HFF-Myc (cell line): ENCODE results near the gene CXCL1.
"Not testable (repeated sequence)": the region's sequence is repeated elsewhere in the genome, so short reads cannot be mapped to it uniquely, and the experiment has no call there.

Source experiments
- DNase-seq: peaks from one replicate; pipeline ENCODE4 v3.0.0-alpha.2; 2011; ENCODE audit warnings: low read depth; ENCODE audit errors: extremely low read depth
- H3K4me3 ChIP-seq: replicated peaks from 2 replicates; pipeline ENCODE4 v1.5.1; 2011; ENCODE audit warnings: low read depth, mild to moderate bottlenecking, control low read depth, low read length
- TF ChIP-seq, protein P1 (sequence below): IDR thresholded peaks from 2 replicates; pipeline ENCODE4 v1.5.1; 2012; ENCODE audit warnings: mild to moderate bottlenecking, low read depth, low read length, control low read depth; ENCODE audit errors: missing control alignments

The CXCL1 gene

DNA sequence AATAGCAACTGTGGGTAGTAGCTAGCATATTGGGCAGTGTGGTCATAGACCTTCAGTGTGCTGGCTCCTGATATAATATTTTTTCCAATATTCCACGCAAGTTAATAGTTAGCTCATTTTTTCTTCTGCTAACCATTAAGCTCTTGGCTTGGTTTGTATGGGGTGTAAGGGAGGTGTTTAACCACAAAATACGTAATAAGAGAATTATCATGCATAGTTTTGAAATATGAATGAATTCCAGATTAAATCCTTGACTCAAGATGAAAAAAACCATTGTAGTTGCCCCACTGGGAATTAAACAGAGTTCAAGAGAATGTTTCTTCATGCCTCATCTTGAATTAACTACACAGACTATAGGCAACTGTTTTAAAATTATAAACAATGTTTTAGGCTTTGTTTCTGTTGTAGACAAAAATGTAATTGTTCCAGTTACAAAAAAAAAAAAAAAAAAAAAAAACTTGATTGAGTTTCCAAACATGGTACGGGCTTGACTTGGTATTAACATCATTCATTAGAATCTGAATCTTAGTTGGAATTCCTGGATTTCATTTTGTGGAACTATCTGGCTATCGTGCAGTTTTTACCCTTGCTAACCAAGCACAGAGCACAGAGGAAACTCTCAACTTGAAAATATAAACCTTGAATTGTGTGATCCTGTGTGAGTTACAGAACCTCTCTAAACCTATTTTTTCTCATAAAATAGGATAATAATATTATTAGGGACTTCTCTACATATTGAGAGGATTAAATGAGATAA, 28.4 kb downstream of the CXCL1 start:
- TF ChIP-seq, protein P1, sequence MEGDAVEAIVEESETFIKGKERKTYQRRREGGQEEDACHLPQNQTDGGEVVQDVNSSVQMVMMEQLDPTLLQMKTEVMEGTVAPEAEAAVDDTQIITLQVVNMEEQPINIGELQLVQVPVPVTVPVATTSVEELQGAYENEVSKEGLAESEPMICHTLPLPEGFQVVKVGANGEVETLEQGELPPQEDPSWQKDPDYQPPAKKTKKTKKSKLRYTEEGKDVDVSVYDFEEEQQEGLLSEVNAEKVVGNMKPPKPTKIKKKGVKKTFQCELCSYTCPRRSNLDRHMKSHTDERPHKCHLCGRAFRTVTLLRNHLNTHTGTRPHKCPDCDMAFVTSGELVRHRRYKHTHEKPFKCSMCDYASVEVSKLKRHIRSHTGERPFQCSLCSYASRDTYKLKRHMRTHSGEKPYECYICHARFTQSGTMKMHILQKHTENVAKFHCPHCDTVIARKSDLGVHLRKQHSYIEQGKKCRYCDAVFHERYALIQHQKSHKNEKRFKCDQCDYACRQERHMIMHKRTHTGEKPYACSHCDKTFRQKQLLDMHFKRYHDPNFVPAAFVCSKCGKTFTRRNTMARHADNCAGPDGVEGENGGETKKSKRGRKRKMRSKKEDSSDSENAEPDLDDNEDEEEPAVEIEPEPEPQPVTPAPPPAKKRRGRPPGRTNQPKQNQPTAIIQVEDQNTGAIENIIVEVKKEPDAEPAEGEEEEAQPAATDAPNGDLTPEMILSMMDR: no peak
- H3K4me3 ChIP-seq: no peak overlapping the region
- no peak for DNase-seq

- not testable (repeated sequence) for H3K4me3 ChIP-seq, DNase-seq
Observed at GRCh38 chr4:73899338-73899737, 30.1 kb downstream of the CXCL1 start.

GRCh38 chr4:73901031-73901430, 31.8 kb downstream of the CXCL1 start:
- no peak for DNase-seq
- TF ChIP-seq, protein P1: no peak
- H3K4me3 ChIP-seq: no peak overlapping the region

DNA sequence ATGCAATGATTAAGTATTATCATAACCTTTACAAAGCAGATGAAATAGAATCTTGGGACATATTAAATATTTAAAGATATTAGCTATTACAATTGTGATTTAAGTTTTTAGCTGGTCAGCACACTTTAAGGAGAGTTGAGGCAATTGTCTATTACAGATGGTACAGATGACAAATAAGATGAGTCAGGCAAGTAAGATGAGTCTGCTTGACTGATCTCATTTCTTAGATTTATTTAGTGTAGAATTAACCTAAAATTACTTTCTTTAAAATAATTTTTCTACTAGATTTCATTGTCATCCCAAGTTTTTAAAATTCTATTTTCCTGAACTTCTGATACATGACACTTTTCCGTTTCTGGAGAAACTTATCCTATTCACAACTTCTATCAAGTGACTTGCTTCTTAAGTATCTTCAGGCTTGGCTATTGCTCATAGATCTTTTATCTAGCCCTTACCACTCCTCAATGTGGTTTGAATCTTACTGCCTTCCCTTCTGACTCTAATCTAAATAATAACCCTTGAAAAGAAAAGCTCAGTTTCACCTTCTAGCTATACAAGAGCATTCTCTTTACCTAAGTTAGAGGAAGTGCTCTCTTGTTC, 32.9 kb downstream of the CXCL1 start:
- TF ChIP-seq, protein P1: no peak

DNA sequence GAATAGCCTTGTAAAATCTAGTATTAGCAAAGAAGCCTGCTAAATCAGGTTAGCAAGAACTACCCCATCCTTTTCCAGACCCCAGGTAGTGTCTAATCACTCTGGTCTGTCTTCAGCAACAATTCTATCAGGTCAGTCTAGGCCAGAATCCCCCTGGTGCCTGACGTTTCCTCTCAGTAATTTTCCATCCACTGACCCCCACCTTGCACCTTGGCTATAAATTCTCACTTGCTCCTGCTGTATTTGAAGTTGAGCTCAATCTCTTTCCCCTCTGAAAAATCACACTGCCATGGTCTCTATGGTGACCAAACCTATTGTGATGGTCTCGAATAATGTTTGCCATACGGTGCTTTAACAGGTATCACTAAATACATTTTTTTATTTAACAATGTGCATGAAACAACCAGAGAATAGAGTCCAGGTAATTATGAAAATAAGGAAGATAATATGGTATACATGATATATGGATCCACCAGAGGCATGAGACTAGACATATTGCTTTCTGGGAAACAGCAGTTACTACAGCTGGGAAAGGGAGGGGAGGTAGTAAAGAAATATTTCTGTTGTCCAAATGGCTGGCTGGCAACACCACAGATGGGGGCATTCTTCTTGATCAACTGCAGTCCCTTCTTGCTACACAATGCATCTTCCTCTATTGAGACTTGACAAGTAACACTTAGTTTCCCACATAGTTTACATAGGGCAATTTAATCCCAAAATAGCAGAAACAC, 33.8 kb downstream of the CXCL1 start:
- no peak for DNase-seq
- TF ChIP-seq, protein P1: no peak
- H3K4me3 ChIP-seq: no peak overlapping the region

More for the DNA sequence above, 32.9 kb downstream of the CXCL1 start:
- DNase-seq: no peak
- no peak overlapping the region for H3K4me3 ChIP-seq

GRCh38 chr4:73904491-73904890, 35.3 kb downstream of the CXCL1 start:
- no peak overlapping the region for H3K4me3 ChIP-seq
- TF ChIP-seq, protein P1: no peak
- no peak for DNase-seq

DNA sequence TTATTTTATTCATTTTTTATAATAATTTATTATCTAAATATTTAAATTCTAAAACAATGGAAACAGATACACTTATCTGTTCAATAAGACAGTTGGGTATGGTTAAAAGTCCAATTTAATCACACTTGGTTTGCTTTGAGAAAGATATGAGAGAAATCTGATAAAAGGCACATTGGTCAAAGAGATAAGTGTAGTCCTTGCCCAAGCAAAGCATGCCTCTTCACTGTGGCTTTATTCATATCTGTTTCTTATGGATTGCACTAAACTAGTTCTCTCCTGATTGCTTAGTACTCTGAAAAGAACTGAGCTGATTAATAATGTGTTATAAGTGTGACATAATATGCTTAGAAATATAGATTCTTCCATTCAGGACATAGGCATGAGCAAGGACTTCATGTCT, 39.8 kb downstream of the CXCL1 start:
- H3K4me3 ChIP-seq: no peak overlapping the region
- TF ChIP-seq, protein P1: no peak
- no peak for DNase-seq
